HepG2 (cell line): ENCODE data around the gene PKMYT1. TPM values are rescaled to one million over a fixed set of nuclear protein-coding genes. Genes with fewer than 3 reads are reported as not detected.

Experiments
- ATAC-seq: fragments of 200-7000 bp; cut with Tn5 transposase; 3 replicates; pipeline ENCODE4 v1.9.1; 2020; ENCODE audit warnings: mild to moderate bottlenecking, moderate library complexity
- BruUV-seq: library from RNA; stranded (reverse); fragments of 400-500 nt; replicated peaks from 2 replicates; lab custom pipeline; 2021; lab: Mats Ljungman, UMichigan
- CTCF ChIA-PET: fragments of 300-600 bp; formaldehyde crosslinking; extraction: SDS; loops from one replicate; lab custom pipeline; 2021; ENCODE audit warnings: low total read pairs, inconsistent platforms, low intra/inter-chr PET ratio; lab: Yijun Ruan, JAX
- POLR2A ChIA-PET: fragments of 350-600 bp; sonication (Branson Sonifier 250); formaldehyde crosslinking; loops from one replicate; lab custom pipeline; 2020; ENCODE audit warnings: antibody characterized with exemption, inconsistent platforms; lab: Yijun Ruan, JAX
- DNase-seq: peaks from one replicate; pipeline ENCODE4 v3.0.0-alpha.2; 2015; ENCODE audit warnings: low spot score
- FAIRE-seq: peaks from 3 replicates; lab custom pipeline; 2011; peaks lifted over from hg19 to GRCh38; lab: Jason Lieb, UNC
- H2AFZ ChIP-seq: one replicate; pipeline ENCODE4 v1.6.1; 2011; ENCODE audit warnings: low read length, inconsistent platforms
- H3K27ac ChIP-seq: fragments of 300-600 bp; 3 replicates; pipeline ENCODE4 v1.8.0; 2011; ENCODE audit warnings: mixed run types, mild to moderate bottlenecking, mixed read lengths, low read length, inconsistent platforms; ENCODE audit not compliant: insufficient read depth; ENCODE audit errors: extremely low read length
- H3K27me3 ChIP-seq, 2 experiments: fragments of 200-600 bp in 1 of 2; 2 replicates in 1 of 2; 3 replicates in 1 of 2; pipeline versions ENCODE4 v1.6.0 to v1.8.0; 2011; ENCODE audit warnings: low read length in 2 of 2, mild to moderate bottlenecking in 2 of 2, moderate library complexity in 2 of 2, inconsistent platforms in 1 of 2; ENCODE audit not compliant: insufficient read depth in 2 of 2, control insufficient read depth in 1 of 2
- H3K36me3 ChIP-seq, 2 experiments: fragments of 200-600 bp in 1 of 2; replicated peaks in 1 of 2; 2 replicates in 1 of 2; 3 replicates in 1 of 2; pipeline versions ENCODE4 v1.5.1 to v1.8.0; 2011; ENCODE audit warnings: low read length in 2 of 2, inconsistent platforms in 1 of 2; ENCODE audit not compliant: insufficient read depth in 2 of 2, control insufficient read depth in 1 of 2
- H3K4me1 ChIP-seq: 2 replicates; pipeline ENCODE4 v1.5.1; 2012; ENCODE audit warnings: low read length, inconsistent platforms; ENCODE audit not compliant: insufficient read depth
- H3K4me2 ChIP-seq: 2 replicates; pipeline ENCODE4 v1.6.0; 2011; ENCODE audit warnings: low read depth, low read length, inconsistent platforms
- H3K4me3 ChIP-seq, 3 experiments: fragments of 200-600 bp in 1 of 3; sonication (generic), shearing (Covaris generic) in 1 of 3; replicated peaks in 1 of 3; 2 replicates each; pipeline ENCODE4 v1.5.1; 2011 to 2016; ENCODE audit warnings: low read length in 3 of 3, inconsistent platforms in 2 of 3, low read depth in 2 of 3, mild to moderate bottlenecking in 2 of 3, control low read depth in 1 of 3, mixed read lengths in 1 of 3; ENCODE audit not compliant: insufficient read depth in 1 of 3
- H3K79me2 ChIP-seq: one replicate; pipeline ENCODE4 v1.6.1; 2011; ENCODE audit warnings: low read length, inconsistent platforms; ENCODE audit not compliant: insufficient read depth
- H3K9ac ChIP-seq: 2 replicates; pipeline ENCODE4 v1.6.0; 2011; ENCODE audit warnings: mild to moderate bottlenecking, low read depth, low read length, inconsistent platforms; ENCODE audit not compliant: insufficient read depth
- H3K9me3 ChIP-seq: 2 replicates; pipeline ENCODE4 v1.5.1; 2012; ENCODE audit warnings: mild to moderate bottlenecking, low read length
- H4K20me1 ChIP-seq: 2 replicates; pipeline ENCODE4 v1.6.0; 2011; ENCODE audit warnings: inconsistent platforms, mild to moderate bottlenecking, low read length, moderate library complexity; ENCODE audit not compliant: insufficient read depth
- AGO2 ChIP-seq: fragments of 200-400 bp; formaldehyde crosslinking; optimal IDR thresholded peaks from 2 replicates; pipeline ENCODE3; 2017; ENCODE audit warnings: mild to moderate bottlenecking, low read depth, low read length, moderate library complexity
- E2F1 ChIP-seq: sonication (generic); formaldehyde crosslinking; IDR thresholded peaks from 2 replicates; pipeline ENCODE4 v1.5.0; 2020; ENCODE audit warnings: missing genetic modification reagents
- FIP1L1 ChIP-seq: fragments of 200-400 bp; formaldehyde crosslinking; IDR thresholded peaks from 2 replicates; pipeline ENCODE4 v1.6.1; 2018; ENCODE audit warnings: low read depth, mild to moderate bottlenecking, low read length, moderate library complexity, borderline replicate concordance; ENCODE audit not compliant: insufficient read depth
- IKZF5 ChIP-seq: IDR thresholded peaks from 2 replicates; pipeline ENCODE4 v1.6.1; 2018; ENCODE audit warnings: missing genetic modification reagents, mild to moderate bottlenecking, missing compliant biosample characterization
- MZF1 ChIP-seq: sonication (generic); formaldehyde crosslinking; IDR thresholded peaks from 2 replicates; pipeline ENCODE4 v1.8.1; 2023; ENCODE audit warnings: mild to moderate bottlenecking, missing genetic modification reagents, borderline replicate concordance
- NCOA5 ChIP-seq: sonication (generic); formaldehyde crosslinking; IDR thresholded peaks from 2 replicates; pipeline ENCODE4 v1.4.0; 2020; ENCODE audit warnings: missing genetic modification reagents
- NR2F2 ChIP-seq: IDR thresholded peaks from 2 replicates; pipeline ENCODE4 v1.6.1; 2012; ENCODE audit warnings: low read depth, inconsistent platforms, borderline replicate concordance
- REL ChIP-seq: sonication (generic); formaldehyde crosslinking; conservative IDR thresholded peaks from 2 replicates; pipeline ENCODE4 v1.8.0; 2022; ENCODE audit warnings: mild to moderate bottlenecking, missing genetic modification reagents, moderate library complexity
- REPIN1 ChIP-seq: sonication (generic); formaldehyde crosslinking; IDR thresholded peaks from 2 replicates; pipeline ENCODE4 v1.8.0; 2022; ENCODE audit warnings: missing genetic modification reagents, low read depth, mild to moderate bottlenecking, borderline replicate concordance
- RNF2 ChIP-seq: fragments of 450-650 bp; conservative IDR thresholded peaks from 2 replicates; pipeline ENCODE4 v1.6.1; 2016; ENCODE audit warnings: low read depth
- RNF219 ChIP-seq: sonication (generic); formaldehyde crosslinking; IDR thresholded peaks from 2 replicates; pipeline ENCODE4 v1.5.0; 2020; ENCODE audit warnings: mild to moderate bottlenecking, missing genetic modification reagents
- TEAD2 ChIP-seq: sonication (generic); formaldehyde crosslinking; IDR thresholded peaks from 2 replicates; pipeline ENCODE4 v1.9.0; 2021; ENCODE audit warnings: missing genetic modification reagents
- ZNF292 ChIP-seq: sonication (generic); formaldehyde crosslinking; IDR thresholded peaks from 2 replicates; pipeline ENCODE4 v1.8.1; 2022; ENCODE audit warnings: mild to moderate bottlenecking, low read depth, missing genetic modification reagents, borderline replicate concordance
- ZNF34 ChIP-seq: sonication (generic); formaldehyde crosslinking; IDR thresholded peaks from 2 replicates; pipeline ENCODE4 v1.4.0; 2020; ENCODE audit warnings: mild to moderate bottlenecking, missing genetic modification reagents, borderline replicate concordance
- ZNF740 ChIP-seq: sonication (generic); formaldehyde crosslinking; IDR thresholded peaks from 2 replicates; pipeline ENCODE4 v1.4.0; 2020; ENCODE audit warnings: missing genetic modification reagents
- ZNF747 ChIP-seq: sonication (generic); formaldehyde crosslinking; IDR thresholded peaks from 2 replicates; pipeline ENCODE4 v1.8.1; 2023; ENCODE audit warnings: missing genetic modification reagents, mild to moderate bottlenecking, borderline replicate concordance
- WGBS: methylation state at CpG from one replicate; pipeline ENCODE4 v1.1.6; 2017; ENCODE audit warnings: low lambda C conversion rate; 5-methylcytosine and 5-hydroxymethylcytosine counted together
- in situ Hi-C: cut with HindIII; loops from 2 replicates; pipeline ENCODE4 v1.10.0; 2017; ENCODE audit warnings: low pct_unique_long_range_greater_than_20kb; ENCODE audit not compliant: extremely low pct_ligation_motif_present
- intact Hi-C: fragments of 100-400 bp; cut with micrococcal nuclease; formaldehyde crosslinking; loops from one replicate; pipeline ENCODE4 v1.10.0; 2022; ENCODE audit not compliant: unreplicated experiment
- polyA plus RNA-seq, 8 experiments: library from polyadenylated mRNA; depleted of rRNA in 3 of 8; stranded (reverse) in 7 of 8; unstranded in 1 of 8; fragments of >200 nt; fragmentation: Illumina TruSeq in 4 of 8; extraction: Trizol in 4 of 8; gene quantifications; 2 replicates each; pipeline versions ENCODE4 v1.2.1 to v1.2.3, GENCODE V29; 2011 to 2016; ENCODE audit warnings: low read depth in 4 of 8, missing spikeins in 1 of 8, mixed read lengths in 1 of 8; ENCODE audit not compliant: insufficient read depth in 1 of 8
- total RNA-seq, 5 experiments: library from RNA; depleted of rRNA; stranded (reverse); fragments of >200 nt; fragmentation: Illumina TruSeq; extraction: Trizol; gene quantifications; 2 replicates each; pipeline ENCODE4 v1.2.3, GENCODE V29; 2016; ENCODE audit warnings: low read depth in 1 of 5

Gene PKMYT1
- total and polyA plus RNA-seq, 2 of the 13 experiments (the other 11 are each of a cell fraction or from before 2014, with no cell fraction given), result 7.0 to 27.8 TPM

GRCh38 chr16:2948807-2949704 lies 31.2 kb downstream of the PKMYT1 start (continued):
- TF ChIP-seq E2F1 (CRISPR knock-in tag) (no peak), TEAD2 (CRISPR knock-in tag) (no peak), ZNF740 (CRISPR knock-in tag) (no peak), NCOA5 (CRISPR knock-in tag) (no peak), RNF2 (no peak), REL (no peak)
- TF ChIP-seq, all 625 proteins: peak for 0

GRCh38 chr16:2946649-2947048 lies 33.6 kb downstream of the PKMYT1 start:
- in situ Hi-C loops, result no loop called here
- no peak for TF ChIP-seq IKZF5
- no peak for TF ChIP-seq ZNF747
- no peak for TF ChIP-seq FIP1L1
- TF ChIP-seq REPIN1 (CRISPR knock-in tag), result no peak
- TF ChIP-seq NR2F2, result no peak
- TF ChIP-seq RNF219 (CRISPR knock-in tag), result no peak
- TF ChIP-seq ZNF292 (CRISPR knock-in tag), result no peak
- no peak for TF ChIP-seq ZNF34 (CRISPR knock-in tag)
- TF ChIP-seq MZF1 (CRISPR knock-in tag), result no peak
- no peak for TF ChIP-seq AGO2

More at GRCh38 chr16:2946649-2947048, 33.6 kb downstream of the PKMYT1 start:
- no peaks in the 10 kb centered on the region for H3K9me3 ChIP-seq
- POLR2A ChIA-PET, result no interaction called here
- no peak overlapping the region for H3K27ac ChIP-seq
- no peak for ATAC-seq
- peaks cover 0 to 8% of the 10 kb centered on the region in 2 experiments; a peak in 2 of 5 replicates for H3K36me3 ChIP-seq
- no TSS peak for BruUV-seq
- CTCF ChIA-PET, result no interaction called here
- no peaks in the 10 kb centered on the region for H3K79me2 ChIP-seq
- intact Hi-C loops, result no loop called here
- no peak for DNase-seq
- WGBS, result 96% methylated on average over 4 of the region's 4 CpGs
- H3K4me2 ChIP-seq, result no peak overlapping the region
- H3K9ac ChIP-seq, result no peak overlapping the region
- H3K27me3 ChIP-seq, result no peaks in the 10 kb centered on the region
- no peak overlapping the region for H3K4me3 ChIP-seq
- no peaks in the 10 kb centered on the region for H3K4me1 ChIP-seq
- no peak for FAIRE-seq
- no peaks in the 10 kb centered on the region for H4K20me1 ChIP-seq
- H2AFZ ChIP-seq, result no peak overlapping the region
